Adipocyte (in vitro differentiated cells): ENCODE data around the gene ELMO1.

Source experiments
- DNase-seq: peaks from one replicate; pipeline ENCODE4 v3.0.0-alpha.2; 2015; ENCODE audit warnings: low read depth
- H3K27me3 ChIP-seq: replicated peaks from 2 replicates; pipeline ENCODE4 v1.7.0; 2013; ENCODE audit warnings: mild to moderate bottlenecking, low read length, moderate library complexity; ENCODE audit not compliant: control insufficient read depth, insufficient read depth
- H3K36me3 ChIP-seq: 2 replicates; pipeline ENCODE4 v1.7.0; 2013; ENCODE audit warnings: low read length, mild to moderate bottlenecking, moderate library complexity; ENCODE audit not compliant: control insufficient read depth, insufficient read depth, severe bottlenecking
- H3K4me1 ChIP-seq: 2 replicates; pipeline ENCODE4 v1.7.0; 2013; ENCODE audit warnings: mild to moderate bottlenecking, low read length, moderate library complexity; ENCODE audit not compliant: control insufficient read depth, insufficient read depth
- H3K4me3 ChIP-seq: 2 replicates; pipeline ENCODE4 v1.7.0; 2013; ENCODE audit warnings: mild to moderate bottlenecking, low read length, moderate library complexity
- H3K9ac ChIP-seq: 2 replicates; pipeline ENCODE4 v1.7.0; 2013; ENCODE audit warnings: mild to moderate bottlenecking, low read length, moderate library complexity
- H3K9me3 ChIP-seq: 2 replicates; pipeline ENCODE4 v1.7.0; 2013; ENCODE audit warnings: mild to moderate bottlenecking, low read length, moderate library complexity; ENCODE audit not compliant: control insufficient read depth

Gene ELMO1

GRCh38 chr7:37070471-37070870 is 378.2 kb downstream of the ELMO1 start:
- Histone ChIP-seq H3K36me3 (no peaks in the 10 kb centered on the region), H3K9me3 (no peaks in the 10 kb centered on the region), H3K4me3 (no peak overlapping the region), H3K4me1 (peaks cover 6% of the 10 kb centered on the region), H3K27me3 (no peaks in the 10 kb centered on the region), H3K9ac (no peak overlapping the region)
- no peak for DNase-seq

- Histone ChIP-seq H3K27me3 (no peaks in the 10 kb centered on the region), H3K9me3 (no peaks in the 10 kb centered on the region), H3K9ac (no peak overlapping the region), H3K4me1 (peaks cover 10% of the 10 kb centered on the region), H3K4me3 (no peak overlapping the region), H3K36me3 (no peaks in the 10 kb centered on the region)
- DNase-seq: no peak
Observed at GRCh38 chr7:37070031-37070430, 378.6 kb downstream of the ELMO1 start.

- DNase-seq: no peak
- Histone ChIP-seq H3K9me3 (no peaks in the 10 kb centered on the region), H3K27me3 (no peaks in the 10 kb centered on the region), H3K9ac (no peak overlapping the region), H3K4me1 (peaks cover 11% of the 10 kb centered on the region), H3K36me3 (no peaks in the 10 kb centered on the region), H3K4me3 (no peak overlapping the region)
Observed at GRCh38 chr7:37069336-37069735, 379.3 kb downstream of the ELMO1 start.

- no peak overlapping the region for H3K4me3 ChIP-seq
- H3K36me3 ChIP-seq: no peaks in the 10 kb centered on the region
- no peaks in the 10 kb centered on the region for H3K9me3 ChIP-seq
- no peaks in the 10 kb centered on the region for H3K27me3 ChIP-seq
- H3K4me1 ChIP-seq: peaks cover 11% of the 10 kb centered on the region
- H3K9ac ChIP-seq: no peak overlapping the region
- DNase-seq: no peak
Observed at GRCh38 chr7:37068902-37069301, 379.8 kb downstream of the ELMO1 start.

GRCh38 chr7:37068038-37068437 is 380.6 kb downstream of the ELMO1 start:
- H3K4me3 ChIP-seq: no peak overlapping the region
- H3K27me3 ChIP-seq: no peaks in the 10 kb centered on the region
- no peaks in the 10 kb centered on the region for H3K9me3 ChIP-seq
- no peaks in the 10 kb centered on the region for H3K36me3 ChIP-seq
- DNase-seq: no peak
- H3K9ac ChIP-seq: no peak overlapping the region
- peaks cover 11% of the 10 kb centered on the region for H3K4me1 ChIP-seq

GRCh38 chr7:37065779-37066271 is 382.8 kb downstream of the ELMO1 start:
- H3K9ac ChIP-seq: peak overlapping the region; percentile 27
- H3K4me1 ChIP-seq: peaks cover 11% of the 10 kb centered on the region
- DNase-seq: no peak
- H3K27me3 ChIP-seq: no peaks in the 10 kb centered on the region
- peak overlapping the region; percentile 49 for H3K4me3 ChIP-seq
- H3K36me3 ChIP-seq: no peaks in the 10 kb centered on the region
- H3K9me3 ChIP-seq: no peaks in the 10 kb centered on the region

GRCh38 chr7:37062560-37062859 is 386.2 kb downstream of the ELMO1 start:
- Histone ChIP-seq H3K4me1 (peaks cover 6% of the 10 kb centered on the region), H3K27me3 (no peaks in the 10 kb centered on the region), H3K9ac (no peak overlapping the region), H3K36me3 (no peaks in the 10 kb centered on the region), H3K9me3 (no peaks in the 10 kb centered on the region), H3K4me3 (no peak overlapping the region)
- DNase-seq: no peak

GRCh38 chr7:37061849-37062559 is 386.7 kb downstream of the ELMO1 start:
- Histone ChIP-seq H3K9ac (no peak overlapping the region), H3K9me3 (no peaks in the 10 kb centered on the region), H3K27me3 (no peaks in the 10 kb centered on the region), H3K4me3 (no peak overlapping the region), H3K36me3 (no peaks in the 10 kb centered on the region), H3K4me1 (peaks cover 6% of the 10 kb centered on the region)
- DNase-seq: no peak

GRCh38 chr7:37056234-37056912 is 392.3 kb downstream of the ELMO1 start:
- Histone ChIP-seq H3K4me3 (no peak overlapping the region), H3K4me1 (no peaks in the 10 kb centered on the region), H3K36me3 (no peaks in the 10 kb centered on the region), H3K9ac (no peak overlapping the region), H3K27me3 (peaks cover 3% of the 10 kb centered on the region), H3K9me3 (no peaks in the 10 kb centered on the region)
- no peak for DNase-seq

GRCh38 chr7:37054624-37055241 is 393.9 kb downstream of the ELMO1 start:
- Histone ChIP-seq H3K4me1 (no peaks in the 10 kb centered on the region), H3K9ac (no peak overlapping the region)
- DNase-seq: peak; percentile 25

GRCh38 chr7:37052705-37053104 is 396.0 kb downstream of the ELMO1 start:
- Histone ChIP-seq H3K4me3 (no peak overlapping the region), H3K4me1 (no peaks in the 10 kb centered on the region), H3K9me3 (no peaks in the 10 kb centered on the region), H3K9ac (no peak overlapping the region), H3K36me3 (no peaks in the 10 kb centered on the region), H3K27me3 (peaks cover 3% of the 10 kb centered on the region)
- DNase-seq: peak; percentile 60

More at GRCh38 chr7:37054624-37055241, 393.9 kb downstream of the ELMO1 start:
- Histone ChIP-seq H3K4me3 (no peak overlapping the region), H3K27me3 (peaks cover 3% of the 10 kb centered on the region), H3K36me3 (no peaks in the 10 kb centered on the region), H3K9me3 (no peaks in the 10 kb centered on the region)
